WI38 (cell line): ENCODE measurements around the gene ABCA5.

ENCODE experiments used
- H3K4me3 ChIP-seq: 2 replicates; pipeline ENCODE4 v1.5.1; 2011; ENCODE audit warnings: low read depth, mild to moderate bottlenecking, control low read depth, low read length
- TF ChIP-seq, protein P1 (sequence below): IDR thresholded peaks from 2 replicates; pipeline ENCODE4 v1.5.1; 2012; ENCODE audit warnings: low read depth, mild to moderate bottlenecking, control low read depth, low read length

ABCA5 gene

DNA sequence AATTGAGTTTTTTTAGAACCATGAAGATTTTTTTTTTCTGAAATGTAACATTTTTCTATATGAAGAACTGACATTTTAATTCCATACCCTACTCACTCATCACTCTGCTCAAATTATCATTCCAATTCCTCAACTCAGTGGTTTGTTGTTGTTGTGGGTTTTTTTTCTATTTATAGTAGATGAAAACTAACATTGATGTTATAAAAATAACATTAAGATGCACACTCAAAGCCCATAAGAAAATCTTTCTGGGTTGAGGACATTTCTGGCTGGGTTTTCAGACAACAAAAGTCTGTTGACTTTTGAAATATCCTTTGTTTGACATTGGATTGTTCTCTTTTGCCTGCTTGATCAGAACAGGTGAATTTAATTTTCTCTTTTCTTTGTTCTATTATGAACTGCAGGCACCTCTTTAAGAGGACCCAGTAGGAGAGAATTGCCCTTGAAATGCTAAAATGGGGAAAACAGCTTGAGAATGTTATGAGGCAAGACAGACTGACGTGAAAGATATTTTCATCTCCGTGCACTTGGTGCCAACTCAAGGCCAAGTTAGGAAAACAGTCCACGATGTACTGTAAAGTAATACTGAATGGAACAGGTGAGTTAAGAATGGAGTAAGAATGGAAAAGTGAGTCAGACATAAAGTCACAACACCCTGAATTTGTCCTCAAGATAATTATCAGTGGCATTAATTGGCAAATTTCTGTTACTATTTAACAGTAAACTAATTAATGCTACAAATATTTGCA is 16.1 kb upstream of the ABCA5 start:
- TF ChIP-seq, protein P1, sequence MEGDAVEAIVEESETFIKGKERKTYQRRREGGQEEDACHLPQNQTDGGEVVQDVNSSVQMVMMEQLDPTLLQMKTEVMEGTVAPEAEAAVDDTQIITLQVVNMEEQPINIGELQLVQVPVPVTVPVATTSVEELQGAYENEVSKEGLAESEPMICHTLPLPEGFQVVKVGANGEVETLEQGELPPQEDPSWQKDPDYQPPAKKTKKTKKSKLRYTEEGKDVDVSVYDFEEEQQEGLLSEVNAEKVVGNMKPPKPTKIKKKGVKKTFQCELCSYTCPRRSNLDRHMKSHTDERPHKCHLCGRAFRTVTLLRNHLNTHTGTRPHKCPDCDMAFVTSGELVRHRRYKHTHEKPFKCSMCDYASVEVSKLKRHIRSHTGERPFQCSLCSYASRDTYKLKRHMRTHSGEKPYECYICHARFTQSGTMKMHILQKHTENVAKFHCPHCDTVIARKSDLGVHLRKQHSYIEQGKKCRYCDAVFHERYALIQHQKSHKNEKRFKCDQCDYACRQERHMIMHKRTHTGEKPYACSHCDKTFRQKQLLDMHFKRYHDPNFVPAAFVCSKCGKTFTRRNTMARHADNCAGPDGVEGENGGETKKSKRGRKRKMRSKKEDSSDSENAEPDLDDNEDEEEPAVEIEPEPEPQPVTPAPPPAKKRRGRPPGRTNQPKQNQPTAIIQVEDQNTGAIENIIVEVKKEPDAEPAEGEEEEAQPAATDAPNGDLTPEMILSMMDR, result no peak
- H3K4me3 ChIP-seq, result no peak overlapping the region

DNA sequence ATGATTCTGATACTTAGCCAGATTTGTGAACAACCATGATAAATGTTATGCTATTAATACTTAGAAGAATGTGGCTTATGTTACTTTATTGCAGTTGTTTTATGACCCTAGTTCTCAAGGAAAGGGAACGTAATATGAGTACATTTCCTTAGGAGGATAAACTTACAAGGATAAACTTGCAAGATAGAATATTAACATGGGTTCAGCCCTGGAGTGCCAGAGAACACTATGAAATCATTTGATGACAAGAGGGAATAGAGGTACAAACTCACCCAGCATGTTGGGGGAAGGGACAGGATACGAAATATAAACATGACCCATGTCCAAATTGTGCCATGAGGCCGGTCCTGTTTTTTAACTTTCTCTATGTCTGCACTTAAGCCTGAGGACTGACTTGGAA is 13.0 kb upstream of the ABCA5 start:
- TF ChIP-seq, protein P1, result no peak
- H3K4me3 ChIP-seq, result no peak overlapping the region

DNA sequence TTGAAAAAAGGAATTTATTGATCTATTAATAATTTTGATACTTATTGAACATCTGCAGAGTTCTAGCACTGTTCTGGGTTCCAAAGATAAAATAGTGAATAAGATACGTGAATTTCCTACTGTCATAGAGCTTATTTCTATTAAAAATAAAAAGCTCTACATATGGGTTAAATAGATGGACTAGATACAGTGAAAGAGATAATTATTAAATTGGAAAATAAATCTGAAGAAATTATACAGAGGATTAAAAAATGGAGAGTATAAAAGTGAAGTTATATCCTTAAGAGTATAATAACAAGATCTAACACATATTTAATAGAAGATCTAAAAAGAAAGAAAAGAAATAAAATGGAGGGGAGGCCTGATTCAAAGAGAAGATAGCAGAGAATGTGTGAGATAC is 10.1 kb upstream of the ABCA5 start:
- no peak overlapping the region for H3K4me3 ChIP-seq
- TF ChIP-seq, protein P1, result no peak

DNA sequence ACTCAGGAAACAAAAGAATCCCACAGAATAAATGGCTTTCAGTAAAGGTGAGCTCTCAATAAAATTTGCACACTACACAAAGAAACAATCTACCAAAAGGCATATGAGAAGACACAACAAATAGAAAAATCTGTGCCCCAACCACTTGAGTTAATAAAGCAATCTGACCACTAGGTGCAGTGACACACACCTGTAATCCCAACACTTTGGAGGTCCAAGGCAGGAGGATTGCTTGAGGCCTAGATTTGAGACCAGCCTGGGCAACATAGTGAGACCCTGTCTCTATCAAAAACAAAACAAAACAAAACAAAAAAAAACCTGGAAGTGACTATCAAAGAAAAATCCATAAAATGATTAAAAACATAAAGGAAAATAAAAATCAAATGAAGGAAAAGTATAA is 9.6 kb upstream of the ABCA5 start:
- no peak overlapping the region for H3K4me3 ChIP-seq

DNA sequence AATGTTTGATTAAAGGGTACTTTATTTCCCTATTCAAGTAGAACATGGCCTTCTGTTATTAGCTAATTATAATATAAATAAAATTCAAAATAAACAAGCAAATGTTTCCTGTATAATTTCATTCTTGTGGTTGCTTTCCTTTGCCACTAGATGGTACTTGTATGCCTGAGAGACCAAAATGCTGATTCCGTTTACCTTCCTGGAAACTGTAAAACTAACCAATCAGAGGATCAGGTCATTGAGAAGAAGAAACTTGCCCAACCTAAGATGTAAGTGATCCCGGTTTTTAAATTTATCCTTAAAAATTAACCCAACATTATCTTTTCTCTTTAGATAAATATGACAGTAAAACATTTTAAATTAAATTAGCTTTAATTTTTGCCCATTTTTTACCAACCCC is 8.1 kb upstream of the ABCA5 start:
- H3K4me3 ChIP-seq, result no peak overlapping the region
- TF ChIP-seq, protein P1, result no peak

More for the DNA sequence above, 9.6 kb upstream of the ABCA5 start:
- TF ChIP-seq, protein P1, result no peak

DNA sequence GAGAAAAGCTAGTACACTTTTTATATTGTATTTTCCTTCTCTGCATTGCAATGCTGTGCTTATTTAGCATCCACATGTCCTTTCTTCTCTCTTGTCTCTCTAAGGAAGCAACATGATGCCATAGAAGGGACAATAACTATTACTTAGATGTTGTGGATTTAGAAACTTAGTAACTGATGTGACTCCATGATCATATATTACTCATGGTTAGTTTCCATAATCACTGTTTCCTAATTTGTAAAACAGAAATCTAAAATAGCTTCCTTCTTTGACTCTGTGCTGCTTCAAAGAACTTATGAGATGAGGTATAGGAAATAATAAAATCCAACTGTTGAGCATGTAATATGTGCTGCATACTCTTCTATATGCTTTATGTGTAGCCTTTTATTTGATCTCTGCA is 6.6 kb upstream of the ABCA5 start:
- no peak overlapping the region for H3K4me3 ChIP-seq
- TF ChIP-seq, protein P1, result no peak

DNA sequence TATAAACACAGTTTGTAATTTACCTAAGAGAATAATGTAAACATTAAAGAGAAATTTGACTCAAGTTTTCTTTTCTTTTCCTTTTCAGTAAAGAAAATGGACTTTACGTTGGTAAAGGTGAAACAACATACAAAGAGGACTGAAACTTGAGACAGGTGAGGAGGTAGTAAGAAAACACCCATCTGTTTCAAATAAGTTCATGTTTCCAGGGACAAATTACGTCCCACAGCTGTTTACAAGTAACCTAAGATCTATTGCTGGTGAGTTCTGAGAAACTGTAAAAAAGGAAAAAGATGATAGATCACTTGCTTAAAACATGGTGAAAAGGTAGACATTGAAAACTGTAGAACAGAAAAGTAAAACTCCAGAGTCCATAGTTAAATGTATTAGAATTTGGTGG is 4.8 kb upstream of the ABCA5 start:
- H3K4me3 ChIP-seq, result no peak overlapping the region
- TF ChIP-seq, protein P1, result no peak
